ENCODE data around the gene COL6A2. TPM values are rescaled to one million over a fixed set of nuclear protein-coding genes. Genes with fewer than 3 reads are reported as not detected.

Gene COL6A2
- total and polyA plus RNA-seq, 2 of the 13 experiments (the other 11 are each of a cell fraction or from before 2014, with no cell fraction given): 0.07 to 0.41 TPM

DNA sequence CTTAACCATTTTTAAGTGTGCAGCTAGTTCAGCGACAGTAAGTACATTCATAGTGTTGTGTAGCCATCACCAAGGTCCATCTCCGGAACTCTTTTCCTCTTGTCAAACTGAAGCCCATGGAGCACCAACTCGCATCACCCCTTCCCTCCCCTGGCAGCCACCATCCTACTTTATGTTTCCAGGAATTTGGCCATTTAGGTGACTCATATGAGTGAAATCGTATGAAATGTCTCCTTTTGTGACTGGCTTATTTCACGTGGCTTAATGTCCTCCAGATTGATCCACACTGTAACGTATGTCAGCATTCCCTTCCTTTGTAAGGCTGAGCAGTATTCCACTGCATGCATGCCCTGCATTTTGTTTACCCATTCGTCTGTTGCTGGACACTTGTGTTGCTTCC is 2.5 kb downstream of the COL6A2 start:
- H2AFZ ChIP-seq (ENCODE audit: low read length): no peak overlapping the region
- H3K9ac ChIP-seq (ENCODE audit: insufficient read depth, low read depth, low read length): no peak overlapping the region
- FAIRE-seq (no peak), ATAC-seq (no peak), DNase-seq (ENCODE audit: low spot score) (no peak)
- CTCF ChIA-PET (ENCODE audit: low intra/inter-chr PET ratio, low total read pairs): no interaction called here
- WGBS (ENCODE audit: low lambda C conversion rate): 22% methylated on average over 7 of the region's 7 CpGs
- in situ Hi-C loops (cut with HindIII; ENCODE audit: extremely low pct_ligation_motif_present, low pct_unique_long_range_greater_than_20kb) (no loop called here), intact Hi-C loops (cut with micrococcal nuclease; ENCODE audit: unreplicated experiment) (no loop called here)
- H3K9me3 ChIP-seq (ENCODE audit: low read length): no peaks in the 10 kb centered on the region
- H3K4me1 ChIP-seq (ENCODE audit: insufficient read depth, low read length): no peaks in the 10 kb centered on the region
- no peak overlapping the region for H3K27ac ChIP-seq (ENCODE audit: extremely low read length, insufficient read depth, low read length)
- H4K20me1 ChIP-seq (ENCODE audit: insufficient read depth, low read length): no peaks in the 10 kb centered on the region
- H3K4me3 ChIP-seq (replicated peaks in 1 of 3; ENCODE audit: insufficient read depth in 1 of 3, low read depth in 2 of 3, low read length in 3 of 3): no peak overlapping the region
- BruUV-seq (replicated peaks): no TSS peak
- H3K79me2 ChIP-seq (ENCODE audit: insufficient read depth, low read length): no peaks in the 10 kb centered on the region
- no peak overlapping the region for H3K4me2 ChIP-seq (ENCODE audit: low read depth, low read length)
- POLR2A ChIA-PET: no interaction called here
- H3K27me3 ChIP-seq (ENCODE audit: control insufficient read depth in 1 of 2, insufficient read depth in 2 of 2, low read length in 2 of 2): peaks cover 8 to 37% of the 10 kb centered on the region in 2 experiments
- H3K36me3 ChIP-seq (replicated peaks in 1 of 2; ENCODE audit: control insufficient read depth in 1 of 2, insufficient read depth in 2 of 2, low read length in 2 of 2): no peaks in the 10 kb centered on the region
- TF ChIP-seq MAFF (IDR thresholded peaks at IDR 0.05; ENCODE audit: low read depth, low read length) (no peak), KDM2A (CRISPR knock-in tag; IDR thresholded peaks at IDR 0.05; ENCODE audit: borderline replicate concordance, low read depth) (no peak), ZNF746 (CRISPR knock-in tag; IDR thresholded peaks at IDR 0.05) (no peak)

DNA sequence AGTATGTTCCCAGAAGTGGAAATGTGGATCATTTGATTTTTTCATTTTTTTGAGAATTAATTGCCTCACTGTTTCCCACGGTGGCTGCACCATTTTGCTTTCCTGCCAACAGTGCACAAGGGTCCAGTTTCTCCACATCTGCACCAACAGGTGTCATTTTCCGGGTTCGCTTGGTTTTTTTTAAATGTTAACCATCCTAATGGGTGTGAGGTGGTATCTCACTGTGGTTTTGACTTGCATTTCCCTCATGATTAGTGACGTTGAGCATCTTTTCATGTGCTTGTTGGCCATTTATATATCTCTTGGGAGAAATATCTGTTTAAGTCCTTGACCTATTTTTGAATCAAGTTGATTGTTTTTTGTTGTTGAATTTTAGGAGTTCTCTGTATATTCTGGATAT is 3.0 kb downstream of the COL6A2 start:
- Histone ChIP-seq H3K27me3 (ENCODE audit: control insufficient read depth in 1 of 2, insufficient read depth in 2 of 2, low read length in 2 of 2) (peaks cover 8 to 32% of the 10 kb centered on the region in 2 experiments), H3K4me2 (ENCODE audit: low read depth, low read length) (no peak overlapping the region), H3K9me3 (ENCODE audit: low read length) (no peaks in the 10 kb centered on the region), H3K36me3 (replicated peaks in 1 of 2; ENCODE audit: control insufficient read depth in 1 of 2, insufficient read depth in 2 of 2, low read length in 2 of 2) (no peaks in the 10 kb centered on the region), H3K27ac (ENCODE audit: extremely low read length, insufficient read depth, low read length) (no peak overlapping the region), H3K4me1 (ENCODE audit: insufficient read depth, low read length) (no peaks in the 10 kb centered on the region), H4K20me1 (ENCODE audit: insufficient read depth, low read length) (no peaks in the 10 kb centered on the region), H3K79me2 (ENCODE audit: insufficient read depth, low read length) (no peaks in the 10 kb centered on the region), H2AFZ (ENCODE audit: low read length) (no peak overlapping the region), H3K9ac (ENCODE audit: insufficient read depth, low read depth, low read length) (no peak overlapping the region), H3K4me3 (replicated peaks in 1 of 3; ENCODE audit: insufficient read depth in 1 of 3, low read depth in 2 of 3, low read length in 3 of 3) (no peak overlapping the region)
- intact Hi-C loops (cut with micrococcal nuclease; ENCODE audit: unreplicated experiment) (no loop called here), in situ Hi-C loops (cut with HindIII; ENCODE audit: extremely low pct_ligation_motif_present, low pct_unique_long_range_greater_than_20kb) (no loop called here)
- no peak for ATAC-seq
- FAIRE-seq: no peak
- no TSS peak for BruUV-seq (replicated peaks)
- ChIA-PET POLR2A (no interaction called here), CTCF (ENCODE audit: low intra/inter-chr PET ratio, low total read pairs) (no interaction called here)
- WGBS (ENCODE audit: low lambda C conversion rate): 9% methylated on average over 4 of the region's 4 CpGs
- DNase-seq (ENCODE audit: low spot score): no peak
- TF ChIP-seq, protein P1, sequence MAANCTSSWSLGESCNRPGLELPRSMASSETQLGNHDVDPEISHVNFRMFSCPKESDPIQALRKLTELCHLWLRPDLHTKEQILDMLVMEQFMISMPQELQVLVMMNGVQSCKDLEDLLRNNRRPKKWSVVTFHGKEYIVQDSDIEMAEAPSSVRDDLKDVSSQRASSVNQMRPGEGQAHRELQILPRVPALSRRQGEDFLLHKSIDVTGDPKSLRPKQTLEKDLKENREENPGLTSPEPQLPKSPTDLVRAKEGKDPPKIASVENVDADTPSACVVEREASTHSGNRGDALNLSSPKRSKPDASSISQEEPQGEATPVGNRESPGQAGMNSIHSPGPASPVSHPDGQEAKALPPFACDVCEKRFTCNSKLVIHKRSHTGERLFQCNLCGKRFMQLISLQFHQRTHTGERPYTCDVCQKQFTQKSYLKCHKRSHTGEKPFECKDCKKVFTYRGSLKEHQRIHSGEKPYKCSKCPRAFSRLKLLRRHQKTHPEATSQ (CRISPR knock-in tag; IDR thresholded peaks at IDR 0.05; ENCODE audit: borderline replicate concordance): no peak
- TF ChIP-seq ZNF331 (CRISPR knock-in tag; IDR thresholded peaks at IDR 0.05) (no peak), ZBTB7A (CRISPR knock-in tag; IDR thresholded peaks at IDR 0.05) (no peak), ZNF343 (CRISPR knock-in tag; IDR thresholded peaks at IDR 0.05) (no peak), MEIS1 (CRISPR knock-in tag; IDR thresholded peaks at IDR 0.05; ENCODE audit: borderline replicate concordance) (no peak), ZBTB20 (CRISPR knock-in tag; IDR thresholded peaks at IDR 0.05; ENCODE audit: borderline replicate concordance, low read depth) (no peak)
- TF ChIP-seq, protein P2, sequence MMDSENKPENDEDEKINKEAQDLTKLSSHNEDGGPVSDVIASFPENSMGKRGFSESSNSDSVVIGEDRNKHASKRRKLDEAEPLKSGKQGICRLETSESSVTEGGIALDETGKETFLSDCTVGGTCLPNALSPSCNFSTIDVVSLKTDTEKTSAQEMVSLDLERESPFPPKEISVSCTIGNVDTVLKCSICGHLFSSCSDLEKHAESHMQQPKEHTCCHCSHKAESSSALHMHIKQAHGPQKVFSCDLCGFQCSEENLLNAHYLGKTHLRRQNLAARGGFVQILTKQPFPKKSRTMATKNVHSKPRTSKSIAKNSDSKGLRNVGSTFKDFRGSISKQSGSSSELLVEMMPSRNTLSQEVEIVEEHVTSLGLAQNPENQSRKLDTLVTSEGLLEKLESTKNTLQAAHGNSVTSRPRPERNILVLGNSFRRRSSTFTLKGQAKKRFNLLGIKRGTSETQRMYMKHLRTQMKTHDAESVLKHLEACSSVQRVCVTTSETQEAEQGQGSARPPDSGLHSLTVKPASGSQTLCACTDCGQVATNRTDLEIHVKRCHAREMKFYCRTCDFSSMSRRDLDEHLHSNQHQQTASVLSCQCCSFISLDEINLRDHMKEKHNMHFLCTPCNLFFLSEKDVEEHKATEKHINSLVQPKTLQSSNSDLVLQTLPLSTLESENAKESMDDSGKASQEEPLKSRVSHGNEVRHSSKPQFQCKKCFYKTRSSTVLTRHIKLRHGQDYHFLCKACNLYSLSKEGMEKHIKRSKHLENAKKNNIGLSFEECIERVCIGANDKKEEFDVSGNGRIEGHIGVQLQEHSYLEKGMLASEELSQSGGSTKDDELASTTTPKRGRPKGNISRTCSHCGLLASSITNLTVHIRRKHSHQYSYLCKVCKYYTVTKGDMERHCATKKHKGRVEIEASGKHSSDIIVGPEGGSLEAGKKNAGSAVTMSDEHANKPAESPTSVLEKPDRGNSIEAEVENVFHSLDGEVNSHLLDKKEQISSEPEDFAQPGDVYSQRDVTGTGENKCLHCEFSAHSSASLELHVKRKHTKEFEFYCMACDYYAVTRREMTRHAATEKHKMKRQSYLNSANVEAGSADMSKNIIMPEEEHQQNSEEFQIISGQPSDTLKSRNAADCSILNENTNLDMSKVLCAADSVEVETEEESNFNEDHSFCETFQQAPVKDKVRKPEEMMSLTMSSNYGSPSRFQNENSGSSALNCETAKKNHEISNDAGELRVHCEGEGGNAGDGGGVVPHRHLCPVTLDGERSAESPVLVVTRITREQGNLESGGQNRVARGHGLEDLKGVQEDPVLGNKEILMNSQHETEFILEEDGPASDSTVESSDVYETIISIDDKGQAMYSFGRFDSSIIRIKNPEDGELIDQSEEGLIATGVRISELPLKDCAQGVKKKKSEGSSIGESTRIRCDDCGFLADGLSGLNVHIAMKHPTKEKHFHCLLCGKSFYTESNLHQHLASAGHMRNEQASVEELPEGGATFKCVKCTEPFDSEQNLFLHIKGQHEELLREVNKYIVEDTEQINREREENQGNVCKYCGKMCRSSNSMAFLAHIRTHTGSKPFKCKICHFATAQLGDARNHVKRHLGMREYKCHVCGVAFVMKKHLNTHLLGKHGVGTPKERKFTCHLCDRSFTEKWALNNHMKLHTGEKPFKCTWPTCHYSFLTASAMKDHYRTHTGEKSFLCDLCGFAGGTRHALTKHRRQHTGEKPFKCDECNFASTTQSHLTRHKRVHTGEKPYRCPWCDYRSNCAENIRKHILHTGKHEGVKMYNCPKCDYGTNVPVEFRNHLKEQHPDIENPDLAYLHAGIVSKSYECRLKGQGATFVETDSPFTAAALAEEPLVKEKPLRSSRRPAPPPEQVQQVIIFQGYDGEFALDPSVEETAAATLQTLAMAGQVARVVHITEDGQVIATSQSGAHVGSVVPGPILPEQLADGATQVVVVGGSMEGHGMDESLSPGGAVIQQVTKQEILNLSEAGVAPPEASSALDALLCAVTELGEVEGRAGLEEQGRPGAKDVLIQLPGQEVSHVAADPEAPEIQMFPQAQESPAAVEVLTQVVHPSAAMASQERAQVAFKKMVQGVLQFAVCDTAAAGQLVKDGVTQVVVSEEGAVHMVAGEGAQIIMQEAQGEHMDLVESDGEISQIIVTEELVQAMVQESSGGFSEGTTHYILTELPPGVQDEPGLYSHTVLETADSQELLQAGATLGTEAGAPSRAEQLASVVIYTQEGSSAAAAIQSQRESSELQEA (CRISPR knock-in tag; IDR thresholded peaks at IDR 0.05; ENCODE audit: not compliant biosample characterization): no peak
